GM21723 (cell line): Measurements from ENCODE around the gene TMCC2.

Experiments used
- ATAC-seq: cut with Tn5 transposase; IDR thresholded peaks from one replicate; pipeline ENCODE4 v1.9.1; 2021; ENCODE audit warnings: mild to moderate bottlenecking, moderate library complexity; ENCODE audit not compliant: unreplicated experiment

The TMCC2 gene

GRCh38 chr1:205298191-205298994 lies 70.6 kb downstream of the TMCC2 start:
- no peak for ATAC-seq

GRCh38 chr1:205300149-205300548 lies 72.4 kb downstream of the TMCC2 start:
- ATAC-seq = no peak

GRCh38 chr1:205301205-205301821 lies 73.6 kb downstream of the TMCC2 start:
- ATAC-seq = no peak

- no peak for ATAC-seq
These were observed 74.3 kb downstream of the TMCC2 start for GRCh38 chr1:205301842-205302588.

GRCh38 chr1:205303247-205303888 lies 75.6 kb downstream of the TMCC2 start:
- ATAC-seq = no peak

GRCh38 chr1:205304046-205304694 lies 76.4 kb downstream of the TMCC2 start:
- ATAC-seq = no peak

- no peak for ATAC-seq
These were observed 76.9 kb downstream of the TMCC2 start for GRCh38 chr1:205304695-205305070.

- no peak for ATAC-seq
These were observed 79.3 kb downstream of the TMCC2 start for GRCh38 chr1:205306929-205307566.

- no peak for ATAC-seq
These were observed 82.0 kb downstream of the TMCC2 start for GRCh38 chr1:205309741-205310140.

- ATAC-seq = no peak
These were observed 83.4 kb downstream of the TMCC2 start for GRCh38 chr1:205310976-205311704.

GRCh38 chr1:205312866-205313562 lies 85.3 kb downstream of the TMCC2 start:
- ATAC-seq = no peak

- ATAC-seq = peak; percentile 60
These were observed 86.0 kb downstream of the TMCC2 start for GRCh38 chr1:205313563-205314308.

GRCh38 chr1:205315008-205315618 lies 87.4 kb downstream of the TMCC2 start:
- no peak for ATAC-seq

- ATAC-seq = no peak
These were observed 88.4 kb downstream of the TMCC2 start for GRCh38 chr1:205316161-205316566.

- ATAC-seq = no peak
These were observed 89.7 kb downstream of the TMCC2 start for GRCh38 chr1:205317311-205317917.

- ATAC-seq = no peak
These were observed 90.7 kb downstream of the TMCC2 start for GRCh38 chr1:205318231-205318991.
